Stimulated activated CD8-positive, alpha-beta memory T cell treated with anti-CD3 and anti-CD28 coated beads, Interleukin-2, amount 100 ng/mL, for 1 hour (primary cell): ENCODE results near the gene ULK4.

ENCODE experiments used
- DNase-seq, 2 donors: peaks; one replicate each; pipeline ENCODE4 v3.0.0-alpha.2; 2020; ENCODE audit warnings: low read depth in 2 of 2

Gene ULK4

GRCh38 chr3:41267975-41268640, 693.8 kb downstream of the ULK4 start:
- no peak for DNase-seq

GRCh38 chr3:41265823-41266273, 696.1 kb downstream of the ULK4 start:
- no peak for DNase-seq

- no peak for DNase-seq
Measured at GRCh38 chr3:41265011-41265545, 696.8 kb downstream of the ULK4 start.

GRCh38 chr3:41260063-41260450, 701.8 kb downstream of the ULK4 start:
- DNase-seq = no peak

- DNase-seq = no peak
Measured at GRCh38 chr3:41259449-41260062, 702.3 kb downstream of the ULK4 start.

- DNase-seq = no peak
Measured at GRCh38 chr3:41258239-41258800, 703.6 kb downstream of the ULK4 start.

GRCh38 chr3:41251593-41251992, 710.3 kb downstream of the ULK4 start:
- DNase-seq = no peak

GRCh38 chr3:41250825-41251224, 711.1 kb downstream of the ULK4 start:
- no peak for DNase-seq

- no peak for DNase-seq
Measured at GRCh38 chr3:41249318-41249717, 712.6 kb downstream of the ULK4 start.

GRCh38 chr3:41248525-41248924, 713.4 kb downstream of the ULK4 start:
- DNase-seq = no peak

GRCh38 chr3:41247055-41248004, 714.6 kb downstream of the ULK4 start:
- DNase-seq = no peak

GRCh38 chr3:41244620-41245336, 717.1 kb downstream of the ULK4 start:
- DNase-seq = no peak

- DNase-seq = no peak
Measured at GRCh38 chr3:41243183-41243582, 718.7 kb downstream of the ULK4 start.

- no peak for DNase-seq
Measured at GRCh38 chr3:41241800-41242571, 719.9 kb downstream of the ULK4 start.

- DNase-seq = no peak
Measured at GRCh38 chr3:41241161-41241560, 720.7 kb downstream of the ULK4 start.

GRCh38 chr3:41239587-41239986, 722.3 kb downstream of the ULK4 start:
- DNase-seq = no peak

GRCh38 chr3:41237907-41238306, 724.0 kb downstream of the ULK4 start:
- no peak for DNase-seq

GRCh38 chr3:41236228-41236627, 725.7 kb downstream of the ULK4 start:
- no peak for DNase-seq

GRCh38 chr3:41234823-41235721, 726.8 kb downstream of the ULK4 start:
- DNase-seq = no peak
